NCI-H1417 (cell line): ENCODE data around the gene NSD2.
"Not testable (repeated sequence)": the region's sequence is repeated elsewhere in the genome, so short reads cannot be mapped to it uniquely, and the experiment has no call there.

Experiments used
- DNase-seq, 3 experiments: peaks; one replicate each; lab custom pipeline; 2025; lab: John Stamatoyannopoulos, UW

NSD2 gene

DNA sequence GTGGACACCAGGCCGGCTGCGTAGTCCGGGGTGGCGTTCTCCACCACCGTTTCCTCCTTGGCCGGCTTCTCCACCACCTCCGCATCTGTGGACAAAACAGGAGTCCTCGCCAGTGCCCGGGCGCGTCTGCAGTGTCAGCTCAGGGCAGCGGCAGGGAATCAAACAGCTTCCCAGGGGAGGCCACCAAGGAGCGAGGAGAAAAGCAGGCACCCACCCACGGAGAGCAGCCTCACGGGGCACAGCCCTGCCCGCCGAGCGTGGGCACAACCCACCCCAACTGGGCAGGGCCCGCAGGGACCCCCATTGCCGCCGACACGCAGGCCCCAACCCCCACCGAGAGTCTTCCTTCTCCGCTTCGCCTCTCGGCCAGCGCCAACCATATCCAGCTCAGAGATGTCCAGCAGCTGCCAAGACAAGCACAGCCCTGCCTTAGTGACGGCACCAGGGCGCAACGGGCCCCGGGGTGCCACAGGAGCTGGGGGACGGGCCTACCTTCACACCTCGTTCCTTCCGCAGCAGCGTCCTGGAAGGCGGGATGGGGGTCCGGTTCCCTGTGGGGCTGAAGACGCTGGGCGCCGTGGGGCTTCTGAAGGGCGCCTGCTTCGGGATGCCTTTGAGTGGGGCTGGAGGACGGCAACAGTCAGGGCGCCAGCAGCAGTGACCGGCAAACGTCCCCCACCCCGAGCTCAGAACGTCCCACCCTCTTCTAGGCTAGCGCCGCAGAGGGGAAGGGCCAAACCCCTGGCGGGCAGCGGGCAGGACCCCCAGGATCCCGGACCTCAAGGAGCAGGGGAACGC lies 114.8 kb downstream of the NSD2 start:
- no peak for DNase-seq

DNA sequence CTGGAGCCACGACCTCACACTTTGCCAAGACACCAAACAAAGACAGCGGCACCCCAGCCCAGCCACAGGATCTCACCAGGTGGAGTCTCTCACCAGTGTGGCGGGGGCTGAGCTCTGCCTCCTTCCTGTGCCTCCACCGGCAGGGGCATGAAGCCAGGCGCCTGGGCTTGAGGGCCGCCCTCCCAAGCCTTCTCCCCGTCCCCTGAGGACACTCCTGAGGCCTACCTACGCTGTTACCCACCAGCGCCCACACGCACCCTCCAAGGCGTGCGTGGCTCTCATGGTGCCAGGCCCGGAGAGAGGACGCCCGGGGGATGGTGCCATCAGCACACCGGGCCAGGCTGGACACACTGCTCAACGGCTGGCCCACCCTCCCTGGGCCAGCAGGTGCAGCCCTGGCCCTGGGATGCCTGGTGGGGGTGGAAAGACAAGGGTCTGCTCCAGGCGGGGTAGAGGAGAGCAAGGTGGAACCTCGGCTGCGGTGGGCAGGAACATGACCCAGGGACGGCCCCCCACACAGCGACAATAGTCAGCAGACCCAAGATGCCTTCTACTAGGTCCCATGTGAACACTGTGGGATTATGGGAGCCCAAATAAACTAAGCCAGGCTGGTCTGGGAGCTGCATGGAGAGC lies 115.5 kb downstream of the NSD2 start:
- no peak for DNase-seq

DNA sequence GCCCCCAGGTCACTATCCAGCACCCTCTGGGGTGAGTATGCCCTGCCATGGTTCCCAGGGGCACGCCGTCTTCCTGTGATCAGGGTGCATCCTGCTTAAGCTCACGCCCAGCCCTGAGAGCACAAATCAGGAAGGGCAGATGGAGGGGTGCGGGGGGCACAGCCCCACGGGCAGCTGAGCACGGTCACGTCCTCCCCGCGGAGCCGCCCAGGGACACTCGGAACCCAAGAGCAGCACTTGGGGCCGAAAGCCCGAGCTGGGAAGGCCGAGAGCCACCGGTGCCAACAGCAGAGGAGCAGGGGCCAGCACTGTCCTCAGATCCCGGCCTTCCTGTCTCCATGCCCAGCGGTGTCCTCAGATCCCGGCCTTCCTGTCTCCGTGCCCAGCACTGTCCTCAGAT lies 116.1 kb downstream of the NSD2 start:
- DNase-seq, result no peak

DNA sequence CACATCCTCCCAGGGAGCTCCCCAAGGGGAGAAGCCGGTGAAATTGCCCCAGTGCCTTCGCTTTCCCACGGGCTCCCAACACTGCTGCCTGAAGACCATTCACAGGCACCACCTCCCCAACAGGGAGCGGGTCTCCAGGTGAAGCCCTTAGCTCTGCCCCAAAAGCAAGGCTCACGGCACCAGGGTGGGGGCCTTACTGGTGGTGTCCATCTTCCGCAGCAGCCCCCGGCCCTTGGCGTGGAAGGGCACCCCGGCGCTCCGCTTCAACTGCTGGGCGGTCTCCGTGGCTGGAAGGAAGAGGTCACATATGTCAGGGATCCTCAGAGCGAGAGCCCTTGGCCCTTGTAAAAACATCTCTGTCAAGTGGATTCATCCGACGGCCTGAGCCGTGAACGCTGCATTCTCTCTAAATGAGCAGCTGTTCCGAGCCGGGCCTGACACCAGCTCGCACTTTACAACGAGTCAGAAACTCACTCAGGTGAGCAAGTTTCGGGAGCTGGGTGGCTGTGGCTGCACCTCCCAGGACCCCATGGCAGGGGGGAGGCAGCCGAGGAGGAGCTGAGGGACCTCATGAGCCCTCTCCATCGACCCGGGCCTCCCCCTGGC lies 116.6 kb downstream of the NSD2 start:
- DNase-seq, result no peak

DNA sequence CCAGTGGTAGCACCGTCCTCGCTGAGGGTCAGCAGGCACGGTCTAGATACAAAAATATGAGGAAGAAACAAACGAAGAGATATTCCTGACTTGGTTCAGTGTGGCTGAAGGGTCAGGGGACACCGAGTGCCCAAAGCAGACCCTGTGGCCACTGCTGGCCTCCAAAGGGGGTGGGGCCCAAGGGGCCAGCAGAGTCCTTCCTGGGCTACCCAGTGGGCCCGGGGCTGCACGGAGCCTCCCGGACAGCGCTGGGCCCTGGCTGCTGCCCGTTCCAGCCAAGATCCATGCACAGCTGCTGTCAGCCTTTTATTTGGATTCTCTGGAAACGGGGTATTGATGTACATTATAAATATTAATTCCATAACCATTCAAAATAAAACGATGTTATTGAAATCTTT lies 117.1 kb downstream of the NSD2 start:
- no peak for DNase-seq

DNA sequence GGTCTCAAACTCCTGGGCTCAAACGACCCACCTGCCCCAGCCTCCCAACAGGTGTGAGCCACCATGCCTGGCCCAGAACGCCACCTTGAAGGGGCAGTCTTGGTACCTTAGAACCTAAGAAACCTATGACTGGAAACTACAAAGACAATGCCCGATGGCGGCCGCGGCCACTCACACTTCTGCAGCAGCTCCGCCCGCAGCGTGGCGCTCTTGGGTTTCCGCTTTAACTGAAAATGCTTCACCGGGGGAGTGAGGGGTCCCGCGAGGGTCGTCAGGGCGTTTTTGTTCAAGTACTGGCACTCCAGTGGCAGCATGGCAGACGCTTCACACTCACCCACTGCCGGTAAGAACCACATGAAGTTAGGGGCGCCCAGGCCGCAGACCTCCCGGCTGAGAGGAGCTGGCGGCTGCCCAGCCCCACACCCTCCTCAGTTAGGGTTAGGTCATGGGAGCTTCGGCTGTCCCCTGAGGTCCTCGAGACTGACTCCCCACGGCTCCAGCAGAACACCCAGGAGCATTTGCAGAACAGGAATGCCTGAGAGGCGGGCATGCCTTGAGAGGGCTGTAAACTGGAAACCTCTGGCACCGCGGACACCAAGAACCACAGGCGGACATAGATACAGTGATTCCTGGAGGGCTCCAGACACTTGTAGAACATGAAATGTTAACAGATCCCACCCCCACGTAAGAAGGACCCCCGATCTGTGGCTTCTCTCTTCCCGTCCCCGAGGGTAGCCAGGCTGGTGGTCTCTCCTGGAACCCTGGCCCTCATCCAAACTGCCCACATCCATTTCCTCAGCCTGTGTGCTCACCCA lies 118.5 kb downstream of the NSD2 start:
- DNase-seq, result no peak

DNA sequence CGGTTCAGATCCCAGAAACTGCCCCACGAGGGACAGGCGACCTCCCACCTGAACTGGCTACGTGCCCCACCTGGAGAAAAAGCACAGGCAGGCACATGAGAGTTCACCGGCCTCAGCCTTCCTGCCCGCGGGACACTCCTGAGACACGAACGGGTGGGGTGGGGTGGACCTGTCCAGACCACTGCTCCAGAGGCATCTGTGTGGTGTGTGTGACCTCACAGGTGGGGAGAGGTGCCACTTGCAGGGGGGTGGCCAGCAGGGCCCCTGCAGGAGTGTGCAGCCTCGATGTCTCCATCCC lies 119.1 kb downstream of the NSD2 start:
- no peak for DNase-seq

DNA sequence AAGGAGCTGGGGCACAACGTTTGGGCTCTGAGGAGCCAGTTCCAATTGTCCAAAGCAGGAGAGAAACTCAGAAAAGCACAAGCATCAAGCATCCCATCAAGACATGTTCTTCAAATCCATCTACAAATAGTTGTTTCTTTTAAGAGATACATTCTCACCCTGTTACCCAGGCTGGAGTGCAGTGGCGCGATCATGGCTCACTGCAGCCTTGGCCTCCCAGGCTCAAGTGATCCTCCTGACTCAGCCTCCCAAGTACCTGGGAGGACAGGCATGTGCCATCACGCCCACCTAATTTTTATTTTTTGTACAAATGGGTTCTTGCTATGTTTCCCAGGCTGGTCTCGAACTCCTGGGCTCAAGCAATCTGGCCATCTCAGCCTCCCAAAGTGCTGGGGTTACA lies 119.5 kb downstream of the NSD2 start:
- DNase-seq, result no peak

DNA sequence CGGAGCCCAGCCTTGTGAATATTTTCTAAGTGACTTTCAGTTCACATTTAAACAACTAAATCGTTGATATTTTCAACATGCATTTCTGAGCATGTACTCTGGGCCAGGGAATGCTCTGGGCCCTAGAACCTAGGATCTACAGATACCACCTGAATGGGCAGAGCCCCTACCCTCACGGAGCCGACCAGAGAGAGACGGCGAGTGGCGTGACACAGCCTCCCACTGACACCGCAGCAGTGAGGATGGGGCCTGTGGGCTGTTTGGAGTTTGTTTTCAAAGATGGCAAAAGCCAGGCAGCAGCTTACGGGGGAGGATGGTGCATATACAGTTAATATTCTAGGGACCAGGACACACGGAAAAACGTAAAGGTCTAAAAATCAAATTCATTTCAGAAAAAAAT lies 119.9 kb downstream of the NSD2 start:
- no peak for DNase-seq

DNA sequence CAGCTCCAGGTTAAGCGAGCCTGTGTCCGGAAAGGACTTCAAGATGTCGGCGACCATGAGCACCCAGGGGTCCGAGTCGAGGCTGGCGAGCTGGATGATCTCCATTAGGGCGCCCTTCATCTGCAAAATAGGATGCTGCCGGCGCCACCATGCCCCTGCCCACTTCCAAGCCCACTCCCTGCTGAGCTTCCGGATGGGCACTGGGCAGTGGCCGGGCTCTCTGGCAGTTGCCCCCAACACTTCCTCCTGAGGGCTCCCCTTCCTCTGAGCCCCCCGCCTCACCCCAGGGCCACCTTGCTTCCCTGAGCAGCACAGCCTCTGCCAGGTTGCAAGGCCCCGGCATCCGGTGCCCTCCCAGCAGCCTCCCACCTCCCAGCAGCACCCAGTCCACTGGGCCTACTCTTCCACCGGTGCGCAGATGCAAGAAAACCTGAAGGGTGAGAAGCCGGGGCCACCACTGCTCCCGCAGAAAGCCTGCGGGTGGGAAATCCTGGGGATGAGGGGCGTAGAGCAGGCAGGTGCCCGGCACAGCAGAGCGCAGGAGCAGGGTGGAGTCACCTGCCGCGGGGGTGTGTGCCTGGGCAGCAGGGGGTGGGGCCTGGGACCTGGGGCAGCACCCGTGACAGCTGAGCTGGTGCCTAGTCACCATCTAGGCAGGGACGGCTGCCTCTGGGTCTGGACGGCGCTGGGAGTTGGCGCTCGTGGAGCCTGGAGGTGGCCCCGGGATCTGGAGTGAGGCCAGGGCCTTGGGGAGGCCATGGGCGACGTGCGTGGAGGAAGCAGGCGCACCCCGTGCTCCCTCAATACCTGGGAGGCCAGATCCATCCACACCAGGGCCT lies 120.6 kb downstream of the NSD2 start:
- DNase-seq, result no peak

DNA sequence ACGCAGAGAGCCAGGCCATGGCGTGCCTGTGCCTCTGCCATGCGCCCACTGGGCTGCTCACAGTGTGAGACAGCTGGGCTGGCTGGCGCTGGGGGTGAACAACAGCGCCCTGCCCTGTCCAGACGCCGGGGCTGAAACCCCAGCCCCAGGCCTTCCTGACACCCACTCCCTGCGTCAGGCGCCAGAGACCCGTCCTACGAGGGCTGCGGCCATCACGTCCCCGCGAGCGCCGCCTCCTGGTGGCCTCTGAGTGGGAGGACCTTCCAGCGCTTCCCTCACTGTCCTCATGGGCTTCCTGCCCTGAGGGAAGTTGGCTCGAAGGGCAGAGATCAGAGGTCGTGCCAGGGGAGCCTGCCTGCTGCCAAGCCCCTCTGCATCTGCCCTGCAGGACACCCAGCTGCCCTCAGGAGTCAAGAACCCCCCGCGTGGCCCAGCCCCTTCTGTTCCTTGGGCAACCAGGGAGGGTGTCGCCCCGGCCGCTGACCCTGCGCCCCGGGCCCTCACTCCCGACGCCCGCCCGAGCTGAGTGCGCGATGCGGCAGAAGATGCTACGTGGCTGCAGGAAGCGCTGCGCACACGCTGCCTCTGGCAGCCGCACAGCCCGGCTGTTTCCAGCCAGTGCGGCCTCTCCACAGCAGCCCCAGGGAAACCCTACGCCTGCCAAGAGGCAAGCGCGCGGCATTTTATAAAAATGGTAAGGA lies 121.4 kb downstream of the NSD2 start:
- no peak for DNase-seq

DNA sequence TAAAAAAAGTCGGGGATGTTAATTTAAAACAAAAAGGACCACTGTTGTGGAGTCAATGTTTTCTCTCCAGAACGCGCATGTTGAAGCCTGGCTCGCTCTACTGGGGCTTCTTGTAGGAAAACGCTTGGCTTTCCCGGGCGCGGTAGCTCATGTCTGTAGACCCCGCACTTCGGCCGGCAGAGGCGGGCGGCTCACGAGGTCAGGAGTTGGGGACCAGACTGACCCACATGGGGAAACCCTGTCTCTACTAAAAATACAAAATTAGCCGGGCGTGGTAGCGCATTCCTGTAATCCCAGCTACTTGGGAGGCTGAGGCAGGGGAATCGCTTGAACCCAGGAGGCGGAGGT lies 122.0 kb downstream of the NSD2 start:
- no peak for DNase-seq

DNA sequence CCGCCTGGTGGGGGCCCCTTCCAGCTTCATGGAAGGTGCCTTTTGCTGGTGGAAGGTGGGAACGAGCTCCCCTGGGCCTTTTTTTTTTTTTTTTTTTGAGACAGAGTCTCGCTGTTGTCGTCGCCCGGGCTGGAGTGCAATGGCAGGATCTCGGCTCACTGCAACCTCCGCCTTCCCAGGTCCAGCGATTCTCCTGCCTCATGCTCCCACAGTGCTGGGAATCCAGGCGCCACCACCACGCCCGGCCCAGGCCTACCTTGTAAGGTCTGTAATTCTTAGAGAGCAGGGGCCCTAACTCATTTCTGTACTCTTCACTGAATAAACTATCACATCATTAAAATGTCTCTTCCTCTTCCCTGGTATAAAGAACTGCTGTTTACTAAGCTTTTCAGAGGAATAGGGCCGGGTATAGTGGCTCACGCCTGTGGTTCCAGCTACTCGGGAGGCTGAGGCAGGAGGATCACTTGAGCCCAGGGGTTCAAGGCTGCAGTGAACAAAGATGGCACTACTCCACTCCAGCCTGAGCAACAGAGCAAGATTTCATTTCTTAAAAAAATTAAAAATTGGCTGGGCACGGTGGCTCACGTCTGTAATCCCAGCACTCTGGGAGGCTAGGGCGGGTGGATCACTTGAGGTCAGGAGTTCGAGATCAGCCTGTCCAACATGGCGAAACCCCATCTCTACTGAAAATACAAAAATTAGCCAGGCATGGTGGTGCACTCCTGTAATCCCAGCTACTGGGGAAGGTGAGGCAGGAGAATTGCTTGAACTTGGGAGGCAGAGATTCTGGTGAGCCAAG lies 122.7 kb downstream of the NSD2 start:
- DNase-seq, result not testable (repeated sequence)

DNA sequence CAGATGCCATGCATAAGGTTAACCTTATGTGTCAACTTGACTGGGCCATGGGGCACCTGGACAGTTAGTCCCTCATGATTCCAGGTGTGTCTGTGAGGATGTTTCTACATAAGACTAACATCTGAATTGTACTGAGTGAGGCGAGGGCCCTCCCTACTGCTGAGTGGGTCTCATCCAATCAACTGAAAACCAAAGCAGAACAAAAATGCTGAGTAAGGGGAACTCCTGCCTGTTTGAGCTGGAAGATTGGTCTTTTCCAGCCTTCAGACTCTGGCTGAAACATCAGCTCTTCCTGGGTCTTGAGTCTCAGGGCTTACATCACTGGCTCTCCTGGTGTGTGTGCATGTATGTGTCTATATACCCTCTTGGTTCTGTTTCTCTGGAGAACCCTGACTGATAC lies 123.7 kb downstream of the NSD2 start:
- DNase-seq, result no peak

DNA sequence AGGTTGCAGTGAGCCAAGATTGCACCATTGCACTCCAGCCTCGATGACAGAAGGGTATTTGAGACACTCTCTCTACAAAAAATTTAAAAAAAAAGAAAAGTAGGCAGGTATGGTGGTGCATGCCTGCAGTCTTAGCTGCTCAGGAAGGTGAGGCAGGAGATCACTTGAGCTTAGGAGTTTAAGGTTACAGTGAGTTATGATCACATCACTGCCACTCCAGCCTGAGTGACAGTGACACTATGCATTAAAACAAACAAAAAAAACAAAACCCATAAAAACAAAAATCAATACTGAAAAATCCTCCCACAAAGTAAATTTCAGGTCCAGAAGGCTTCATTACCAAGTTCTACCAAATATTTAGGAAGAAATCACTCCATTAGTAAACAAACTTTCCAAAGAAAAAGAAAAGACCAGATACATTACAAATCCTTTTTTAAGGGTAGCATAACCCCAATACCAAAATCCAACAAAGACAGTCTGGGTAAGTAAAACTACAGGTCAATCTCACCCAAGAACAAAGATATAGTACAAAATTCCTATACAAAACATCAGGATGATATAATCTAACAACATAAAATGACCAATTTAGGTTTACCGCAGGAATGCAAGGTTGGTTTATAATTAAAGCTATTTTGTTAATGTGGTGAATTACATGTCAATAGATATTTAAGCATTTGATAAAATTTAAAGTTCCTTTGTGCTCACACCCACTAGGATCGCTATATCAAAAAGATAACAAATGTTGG lies 125.8 kb downstream of the NSD2 start:
- DNase-seq, result no peak

DNA sequence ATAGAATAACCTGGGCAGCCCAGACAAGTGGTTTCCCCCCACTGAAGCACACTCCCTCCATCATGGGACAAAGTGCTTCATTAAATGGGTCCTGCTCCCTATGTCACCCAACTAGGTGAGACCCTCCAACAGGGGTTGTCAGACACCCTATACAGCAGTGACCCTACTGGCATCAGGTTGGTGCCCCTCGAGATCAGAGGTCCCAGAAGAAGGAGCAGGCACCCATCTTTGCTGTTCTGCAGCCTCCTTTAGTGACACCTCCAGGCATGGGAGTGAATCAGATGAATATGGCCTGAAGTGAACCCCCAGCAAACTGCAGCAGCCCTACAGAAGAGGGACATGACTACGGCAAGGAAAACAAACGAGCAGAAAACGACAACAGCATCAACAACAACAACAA lies 126.5 kb downstream of the NSD2 start:
- DNase-seq, result no peak

DNA sequence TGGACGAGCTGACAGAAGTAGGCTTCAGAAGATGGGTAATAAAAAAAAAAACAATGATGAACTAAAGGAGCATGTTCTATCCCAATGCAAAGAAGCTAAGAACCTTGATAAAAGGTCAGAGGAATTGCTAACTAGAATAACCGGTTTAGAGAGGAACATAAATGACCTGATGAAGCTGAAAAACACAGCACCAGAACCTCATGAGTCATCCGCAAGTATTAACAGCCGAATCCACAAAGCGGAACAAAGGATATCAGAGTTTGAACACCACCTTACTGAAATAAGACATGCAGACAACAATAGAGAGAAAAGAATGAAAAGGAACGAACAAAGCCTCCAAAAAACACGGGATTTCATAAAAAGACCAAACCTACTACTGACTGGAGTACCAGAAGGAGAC lies 127.1 kb downstream of the NSD2 start:
- DNase-seq, result no peak

DNA sequence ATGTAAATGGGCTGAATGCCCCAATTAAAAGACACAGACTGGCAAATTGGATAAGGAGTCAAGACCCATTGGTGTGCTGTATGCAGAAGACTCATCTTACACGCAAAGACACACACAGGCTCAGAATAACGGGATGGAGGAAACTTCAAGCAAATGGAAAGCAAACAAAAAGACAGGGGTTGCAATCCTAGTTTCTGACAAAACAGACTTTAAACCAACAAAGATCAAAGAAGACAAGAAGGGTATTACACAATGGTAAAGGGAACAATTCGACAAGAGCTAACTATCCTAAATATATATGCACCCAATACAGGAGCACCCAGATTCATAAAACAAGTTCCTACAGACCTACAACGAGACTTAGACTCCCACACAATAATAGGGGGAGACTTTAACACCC lies 128.1 kb downstream of the NSD2 start:
- not testable (repeated sequence) for DNase-seq

DNA sequence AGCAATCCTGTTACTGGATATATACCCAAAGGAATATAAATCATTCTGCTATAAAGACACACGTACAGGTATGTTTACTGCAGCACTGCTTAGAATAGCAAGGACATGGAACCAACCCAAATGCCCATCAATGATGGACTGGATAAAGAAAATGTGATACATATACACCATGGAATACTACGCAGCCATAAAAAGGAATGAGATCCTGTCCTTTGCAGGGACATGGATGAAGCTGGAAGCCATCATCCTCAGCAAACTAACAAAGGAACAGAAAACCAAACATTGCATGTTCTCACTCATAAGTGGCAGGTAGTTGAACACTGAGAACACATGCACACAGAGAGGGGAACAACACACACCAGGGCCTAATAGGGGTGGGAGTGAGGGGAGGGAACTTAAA lies 132.2 kb downstream of the NSD2 start:
- not testable (repeated sequence) for DNase-seq

DNA sequence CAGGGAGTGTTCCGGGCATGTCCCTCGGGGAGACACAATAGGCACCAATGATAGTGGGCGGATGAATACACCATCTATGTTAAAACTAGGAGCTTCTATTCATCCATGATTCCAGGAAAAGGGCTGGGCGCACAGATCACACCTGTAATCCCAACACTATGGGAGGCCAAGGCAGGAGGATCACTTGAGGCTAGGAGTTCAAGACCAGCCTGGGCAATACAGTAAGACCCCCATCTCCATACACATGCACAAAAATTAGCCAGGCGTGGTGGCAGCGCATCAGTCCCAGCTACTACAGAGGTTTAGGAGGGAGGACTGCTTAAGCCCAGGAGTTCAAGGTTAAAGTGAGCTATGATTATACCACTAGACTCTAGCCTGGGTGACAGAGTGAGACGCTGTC lies 135.2 kb downstream of the NSD2 start:
- DNase-seq, result no peak
